HCT116 (cell line): Measurements from ENCODE around the gene TMEM217. TPM values are rescaled to one million over a fixed set of nuclear protein-coding genes. Genes with fewer than 3 reads are reported as not detected.

Experiments
- ATAC-seq: fragments of 200-7000 bp; cut with Tn5 transposase; 2 replicates; pipeline ENCODE4 v1.9.1; 2020; ENCODE audit warnings: mild to moderate bottlenecking, moderate library complexity
- BruUV-seq: library from RNA; stranded (reverse); fragments of 400-500 nt; replicated peaks from 2 replicates; lab custom pipeline; 2021; lab: Mats Ljungman, UMichigan
- CTCF ChIA-PET: fragments of 300-600 bp; sonication (Branson Sonifier 250); formaldehyde crosslinking; loops from one replicate; lab custom pipeline; 2021; ENCODE audit warnings: antibody characterized with exemption; lab: Charles Lee
- POLR2A ChIA-PET: fragments of 300-600, 350-600 bp; sonication (Branson Sonifier 250); formaldehyde crosslinking; loops from one replicate; lab custom pipeline; 2021; ENCODE audit warnings: antibody characterized with exemption; lab: Charles Lee
- RAD21 ChIA-PET, 2 experiments: fragments of 300-600 bp; sonication (Branson Sonifier 250); formaldehyde crosslinking; loops; one replicate each; lab custom pipeline; 2023; ENCODE audit warnings: low total read pairs in 2 of 2; ENCODE audit not compliant: uncharacterized antibody in 2 of 2, unreplicated experiment in 2 of 2, low non-redundant PET in 1 of 2; lab: Charles Lee
- DNase-seq: peaks from one replicate; pipeline ENCODE4 v3.0.0-alpha.2; 2010; ENCODE audit warnings: low read depth, low spot score
- H2AFZ ChIP-seq: fragments of 200-600 bp; shearing (Covaris generic), sonication (generic); 2 replicates; pipeline ENCODE4 v1.6.1; 2017; ENCODE audit warnings: low read depth, mixed run types, mixed read lengths, antibody characterized with exemption, low read length; ENCODE audit not compliant: poor library complexity, severe bottlenecking
- H3K27ac ChIP-seq: 2 replicates; pipeline ENCODE4 v1.5.1; 2012; ENCODE audit warnings: low read depth, low read length
- H3K27me3 ChIP-seq: fragments of 200-600 bp; sonication (generic); 2 replicates; pipeline ENCODE4 v1.6.1; 2016; ENCODE audit warnings: mixed run types, low read length, mixed read lengths; ENCODE audit not compliant: insufficient read depth
- H3K36me3 ChIP-seq, 2 experiments: fragments of 200-500 bp in 1 of 2; fragments of 200-600 bp in 1 of 2; sonication (Bioruptor generic) in 1 of 2; sonication (generic) in 1 of 2; 2 replicates each; pipeline versions ENCODE4 v1.5.1 to v1.6.1; 2014 to 2016; ENCODE audit warnings: low read length in 2 of 2, inconsistent platforms in 1 of 2, mixed read lengths in 1 of 2, mixed run types in 1 of 2; ENCODE audit not compliant: insufficient read depth in 2 of 2, control insufficient read depth in 1 of 2
- H3K4me1 ChIP-seq, 2 experiments: fragments of 200-600 bp in 1 of 2; sonication (generic) in 1 of 2; 2 replicates each; pipeline versions ENCODE4 v1.5.1 to v1.6.1; 2012 to 2017; ENCODE audit warnings: low read length in 2 of 2, inconsistent platforms in 1 of 2, mild to moderate bottlenecking in 1 of 2, mixed read lengths in 1 of 2, mixed run types in 1 of 2, moderate library complexity in 1 of 2; ENCODE audit not compliant: insufficient read depth in 2 of 2, control insufficient read depth in 1 of 2
- H3K4me2 ChIP-seq: fragments of 200-600 bp; sonication (generic); 2 replicates; pipeline ENCODE4 v1.6.1; 2017; ENCODE audit warnings: mixed run types, low read length, mixed read lengths
- H3K4me3 ChIP-seq, 2 experiments: fragments of 200-600 bp in 1 of 2; sonication (generic) in 1 of 2; replicated peaks in 1 of 2; 2 replicates each; pipeline ENCODE4 v1.5.1; 2011 to 2016; ENCODE audit warnings: low read length in 2 of 2, control low read depth in 1 of 2, low read depth in 1 of 2, mild to moderate bottlenecking in 1 of 2, mixed read lengths in 1 of 2, mixed run types in 1 of 2
- H3K79me2 ChIP-seq: fragments of 200-600 bp; sonication (generic); 2 replicates; pipeline ENCODE4 v1.6.1; 2017; ENCODE audit warnings: mild to moderate bottlenecking, mixed run types, low read length, moderate library complexity, mixed read lengths; ENCODE audit not compliant: insufficient read depth
- H3K9ac ChIP-seq: fragments of 200-600 bp; sonication (generic); 2 replicates; pipeline ENCODE4 v1.6.1; 2016; ENCODE audit warnings: low read length, mixed read lengths
- H3K9me2 ChIP-seq: fragments of 200-600 bp; sonication (generic), shearing (Covaris generic); 2 replicates; pipeline ENCODE4 v1.6.1; 2017; ENCODE audit warnings: mixed run types, mild to moderate bottlenecking, moderate library complexity; ENCODE audit not compliant: insufficient read depth
- H3K9me3 ChIP-seq, 2 experiments: fragments of 200-500 bp in 1 of 2; fragments of 200-600 bp in 1 of 2; sonication (Bioruptor generic) in 1 of 2; sonication (generic) in 1 of 2; 2 replicates each; pipeline ENCODE4 v1.6.1; 2014 to 2017; ENCODE audit warnings: low read length in 2 of 2, mixed read lengths in 2 of 2, inconsistent platforms in 1 of 2, low read depth in 1 of 2, mild to moderate bottlenecking in 1 of 2, mixed run types in 1 of 2, moderate library complexity in 1 of 2; ENCODE audit not compliant: control insufficient read depth in 1 of 2, insufficient read depth in 1 of 2
- H4K20me1 ChIP-seq: fragments of 200-600 bp; sonication (generic), shearing (Covaris generic); 2 replicates; pipeline ENCODE4 v1.6.1; 2017; ENCODE audit warnings: mixed run types, mild to moderate bottlenecking, moderate library complexity; ENCODE audit not compliant: insufficient read depth
- CEBPB ChIP-seq: IDR thresholded peaks from 2 replicates; pipeline ENCODE4 v1.6.1; 2012; ENCODE audit warnings: low read depth
- ELF1 ChIP-seq: IDR thresholded peaks from 2 replicates; pipeline ENCODE4 v1.6.1; 2012; ENCODE audit warnings: low read depth, borderline replicate concordance
- FOSL1 ChIP-seq: IDR thresholded peaks from 2 replicates; pipeline ENCODE4 v1.6.1; 2012; ENCODE audit warnings: low read depth
- POLR2AphosphoS5 ChIP-seq: IDR thresholded peaks from 2 replicates; pipeline ENCODE4 v1.6.1; 2011; ENCODE audit warnings: mild to moderate bottlenecking, low read depth, low read length, moderate library complexity
- SRF ChIP-seq: IDR thresholded peaks from 2 replicates; pipeline ENCODE4 v1.6.1; 2012; ENCODE audit warnings: low read depth
- YY1 ChIP-seq: IDR thresholded peaks from 2 replicates; pipeline ENCODE4 v1.6.1; 2011; ENCODE audit warnings: low read length, low read depth, moderate library complexity, mild to moderate bottlenecking; ENCODE audit not compliant: insufficient replicate concordance; ENCODE audit errors: extremely low read depth
- ZFX ChIP-seq: fragments of 450-650 bp; IDR thresholded peaks from 2 replicates; pipeline ENCODE4 v1.6.1; 2017
- intact Hi-C: fragments of 100-400 bp; cut with micrococcal nuclease; formaldehyde crosslinking; loops from 2 replicates; pipeline ENCODE4 v1.10.0; 2022
- total RNA-seq: library from RNA; stranded (reverse); gene quantifications from one replicate; pipeline ENCODE4 v1.2.1, GENCODE V29; 2021; ENCODE audit not compliant: unreplicated experiment
- TF ChIP-seq, protein P1 (sequence below): IDR thresholded peaks from 2 replicates; pipeline ENCODE4 v1.6.1; 2012; ENCODE audit warnings: low read depth

TMEM217 gene
- total RNA-seq, 1 experiment from 2014 or later: 0.98 TPM

DNA sequence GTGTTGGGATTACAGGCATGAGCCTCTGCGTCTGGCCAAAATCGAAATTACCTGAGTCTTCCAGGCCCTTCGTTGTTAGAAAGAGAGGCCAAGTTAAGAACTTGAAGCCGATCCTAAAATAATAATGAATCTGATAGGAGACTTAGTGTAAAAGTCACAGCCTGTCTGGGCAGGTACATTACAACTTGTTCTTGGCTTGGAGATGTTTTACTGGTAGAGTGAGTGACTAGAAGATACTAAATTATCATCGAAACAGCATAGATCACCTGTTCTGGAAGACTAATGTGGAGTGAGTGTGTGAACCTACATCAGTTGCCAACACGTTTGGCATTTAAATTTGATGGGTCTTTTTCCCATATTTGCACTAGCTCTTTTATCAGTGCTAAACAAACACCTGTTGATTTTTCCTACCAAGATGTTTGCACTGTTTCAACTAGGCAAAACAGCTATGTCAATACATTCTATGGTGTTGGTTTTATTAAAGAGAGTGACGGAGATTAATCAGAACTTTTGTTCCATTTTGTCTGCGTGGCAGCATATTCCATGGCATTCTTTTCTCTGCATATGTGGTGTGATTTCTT lies 4.6 kb upstream of the TMEM217 start:
- ATAC-seq (no peak), DNase-seq (no peak)
- Histone ChIP-seq H2AFZ (no peak overlapping the region), H4K20me1 (no peaks in the 10 kb centered on the region), H3K4me2 (no peak overlapping the region), H3K36me3 (no peaks in the 10 kb centered on the region; a peak in 1 of 4 replicates), H3K79me2 (peaks cover 84% of the 10 kb centered on the region), H3K4me3 (no peak overlapping the region)
- CTCF ChIA-PET: no interaction called here
- intact Hi-C loops: no loop called here
- no TSS peak for BruUV-seq
- RAD21 ChIA-PET: no interaction called here
- TF ChIP-seq ELF1 (no peak), POLR2AphosphoS5 (no peak), CEBPB (no peak), SRF (no peak), ZFX (no peak), YY1 (no peak), FOSL1 (no peak)
- TF ChIP-seq, protein P1, sequence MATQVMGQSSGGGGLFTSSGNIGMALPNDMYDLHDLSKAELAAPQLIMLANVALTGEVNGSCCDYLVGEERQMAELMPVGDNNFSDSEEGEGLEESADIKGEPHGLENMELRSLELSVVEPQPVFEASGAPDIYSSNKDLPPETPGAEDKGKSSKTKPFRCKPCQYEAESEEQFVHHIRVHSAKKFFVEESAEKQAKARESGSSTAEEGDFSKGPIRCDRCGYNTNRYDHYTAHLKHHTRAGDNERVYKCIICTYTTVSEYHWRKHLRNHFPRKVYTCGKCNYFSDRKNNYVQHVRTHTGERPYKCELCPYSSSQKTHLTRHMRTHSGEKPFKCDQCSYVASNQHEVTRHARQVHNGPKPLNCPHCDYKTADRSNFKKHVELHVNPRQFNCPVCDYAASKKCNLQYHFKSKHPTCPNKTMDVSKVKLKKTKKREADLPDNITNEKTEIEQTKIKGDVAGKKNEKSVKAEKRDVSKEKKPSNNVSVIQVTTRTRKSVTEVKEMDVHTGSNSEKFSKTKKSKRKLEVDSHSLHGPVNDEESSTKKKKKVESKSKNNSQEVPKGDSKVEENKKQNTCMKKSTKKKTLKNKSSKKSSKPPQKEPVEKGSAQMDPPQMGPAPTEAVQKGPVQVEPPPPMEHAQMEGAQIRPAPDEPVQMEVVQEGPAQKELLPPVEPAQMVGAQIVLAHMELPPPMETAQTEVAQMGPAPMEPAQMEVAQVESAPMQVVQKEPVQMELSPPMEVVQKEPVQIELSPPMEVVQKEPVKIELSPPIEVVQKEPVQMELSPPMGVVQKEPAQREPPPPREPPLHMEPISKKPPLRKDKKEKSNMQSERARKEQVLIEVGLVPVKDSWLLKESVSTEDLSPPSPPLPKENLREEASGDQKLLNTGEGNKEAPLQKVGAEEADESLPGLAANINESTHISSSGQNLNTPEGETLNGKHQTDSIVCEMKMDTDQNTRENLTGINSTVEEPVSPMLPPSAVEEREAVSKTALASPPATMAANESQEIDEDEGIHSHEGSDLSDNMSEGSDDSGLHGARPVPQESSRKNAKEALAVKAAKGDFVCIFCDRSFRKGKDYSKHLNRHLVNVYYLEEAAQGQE: no peak
- TF ChIP-seq, all 23 proteins: peak for 0
- H3K9me3 ChIP-seq: no peaks in the 10 kb centered on the region
- no peaks in the 10 kb centered on the region for H3K9me2 ChIP-seq
- H3K27me3 ChIP-seq: no peaks in the 10 kb centered on the region
- no peak overlapping the region for H3K9ac ChIP-seq
- no peak overlapping the region for H3K27ac ChIP-seq
- peaks cover 5 to 9% of the 10 kb centered on the region in 2 experiments; a peak in 2 of 4 replicates for H3K4me1 ChIP-seq
- POLR2A ChIA-PET: no interaction called here
